IPS-18c (cell line): ENCODE results near the gene SESN3.

Source experiments
- H3K4me3 ChIP-seq: 2 replicates; pipeline ENCODE4 v1.7.0; 2013; ENCODE audit warnings: low read depth, mild to moderate bottlenecking, low read length, moderate library complexity; ENCODE audit not compliant: insufficient read depth
- H3K9me3 ChIP-seq: one replicate; pipeline ENCODE4 v1.6.1; 2013; ENCODE audit warnings: mild to moderate bottlenecking, low read length, moderate library complexity; ENCODE audit not compliant: control insufficient read depth, insufficient read depth

SESN3 gene

DNA sequence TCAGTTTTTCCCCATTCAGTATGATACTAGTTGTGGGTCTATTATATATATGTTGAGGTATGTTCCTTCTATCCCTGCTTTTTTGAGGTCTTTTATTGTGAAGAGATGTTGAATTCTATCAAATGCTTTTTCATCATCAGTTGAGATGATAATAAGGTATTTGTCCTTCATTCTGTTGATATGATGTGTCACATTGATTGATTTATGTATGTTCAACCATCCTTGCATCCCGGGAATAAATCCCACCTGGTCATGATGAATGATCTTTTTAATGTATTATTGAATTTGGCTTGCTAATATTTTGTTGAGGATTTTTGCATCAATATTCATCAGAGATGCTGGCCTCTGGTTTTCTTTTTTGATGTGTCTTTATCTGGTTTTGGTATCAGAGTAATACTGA, 115.4 kb downstream of the SESN3 start:
- no peak overlapping the region for H3K4me3 ChIP-seq
- no peaks in the 10 kb centered on the region for H3K9me3 ChIP-seq
